ENCODE measurements around the gene AQP9. TPM values are rescaled to one million over a fixed set of nuclear protein-coding genes. Genes with fewer than 3 reads are reported as not detected.

The AQP9 gene
- total and polyA plus RNA-seq, 5 experiments from 2014 or later, result 0.09 to 0.18 TPM; not detected in 3

GRCh38 chr15:58224068-58224467 is 85.9 kb downstream of the AQP9 start:
- Mint-ChIP-seq H3K27ac (no peak overlapping the region), H3K36me3 (peaks cover 0 to 5% (median 0%) of the 10 kb centered on the region in 3 donors), H3K27me3 (peaks cover 0 to 7% (median 4%) of the 10 kb centered on the region in 5 donors), H3K4me1 (peaks cover 7 to 11% (median 8%) of the 10 kb centered on the region in 4 donors), H3K9me3 (peaks cover 0 to 7% (median 0%) of the 10 kb centered on the region in 9 donors), H3K4me3 (no peak overlapping the region)
- DNase-seq (no peak), ATAC-seq (no peak)
- POLR2A ChIA-PET, result no interaction called here

GRCh38 chr15:58227706-58228543 is 89.7 kb downstream of the AQP9 start:
- no peaks in the 10 kb centered on the region for H3K36me3 Mint-ChIP-seq
- peaks cover 8 to 14% (median 10%) of the 10 kb centered on the region in 4 donors for H3K4me1 Mint-ChIP-seq
- ATAC-seq (peak; percentile 56 to 57), DNase-seq (peak; percentile 26 to 76 (median 53))
- no peak overlapping the region for H3K4me3 Mint-ChIP-seq
- H3K9me3 Mint-ChIP-seq, result no peaks in the 10 kb centered on the region
- no peak overlapping the region for H3K27ac Mint-ChIP-seq
- peaks cover 0 to 9% (median 7%) of the 10 kb centered on the region in 5 donors for H3K27me3 Mint-ChIP-seq
- POLR2A ChIA-PET, result interaction anchor here (0.6 kb wide), 1 partner anchor 680 kb away, joined by 4 read pairs; no protein-coding TSS in a partner anchor

- POLR2A ChIA-PET, result no interaction called here
- Mint-ChIP-seq H3K36me3 (no peaks in the 10 kb centered on the region), H3K27ac (no peak overlapping the region), H3K27me3 (peaks cover 0 to 9% (median 7%) of the 10 kb centered on the region in 5 donors), H3K9me3 (no peaks in the 10 kb centered on the region), H3K4me3 (peak overlapping the region in 3 of 10 donors; percentile 2 to 59 (median 44)), H3K4me1 (peaks cover 8 to 14% (median 11%) of the 10 kb centered on the region in 4 donors)
- DNase-seq (no peak), ATAC-seq (no peak)
These were observed 90.5 kb downstream of the AQP9 start for GRCh38 chr15:58228718-58229117.

GRCh38 chr15:58229297-58229768 is 91.2 kb downstream of the AQP9 start:
- H3K36me3 Mint-ChIP-seq, result no peaks in the 10 kb centered on the region
- POLR2A ChIA-PET, result interaction anchor here (0.6 kb wide), 1 partner anchor 181 kb away, joined by 3 read pairs; no protein-coding TSS in a partner anchor
- H3K9me3 Mint-ChIP-seq, result no peaks in the 10 kb centered on the region
- H3K4me3 Mint-ChIP-seq, result peak overlapping the region in 2 of 10 donors; percentile 2 to 59
- peaks cover 0 to 9% (median 7%) of the 10 kb centered on the region in 5 donors for H3K27me3 Mint-ChIP-seq
- ATAC-seq (no peak), DNase-seq (no peak)
- H3K27ac Mint-ChIP-seq, result no peak overlapping the region
- H3K4me1 Mint-ChIP-seq, result peaks cover 8 to 14% (median 11%) of the 10 kb centered on the region in 4 donors

GRCh38 chr15:58232281-58233065 is 94.3 kb downstream of the AQP9 start:
- ATAC-seq, result no peak

GRCh38 chr15:58233341-58233740 is 95.2 kb downstream of the AQP9 start:
- POLR2A ChIA-PET, result no interaction called here
- Mint-ChIP-seq H3K36me3 (no peaks in the 10 kb centered on the region), H3K9me3 (no peaks in the 10 kb centered on the region), H3K4me3 (no peak overlapping the region), H3K4me1 (peaks cover 7 to 11% (median 9%) of the 10 kb centered on the region in 4 donors), H3K27me3 (peaks cover 0 to 9% (median 7%) of the 10 kb centered on the region in 5 donors), H3K27ac (no peak overlapping the region)
- DNase-seq (no peak), ATAC-seq (no peak)

More at GRCh38 chr15:58232281-58233065, 94.3 kb downstream of the AQP9 start:
- Mint-ChIP-seq H3K9me3 (no peaks in the 10 kb centered on the region), H3K36me3 (no peaks in the 10 kb centered on the region), H3K27ac (no peak overlapping the region), H3K27me3 (peaks cover 0 to 9% (median 7%) of the 10 kb centered on the region in 5 donors), H3K4me3 (no peak overlapping the region), H3K4me1 (peaks cover 8 to 14% (median 11%) of the 10 kb centered on the region in 4 donors)
- DNase-seq, result no peak
- POLR2A ChIA-PET, result no interaction called here

Other genes with a start within 250 kb of the AQP9 start
- not detected for gene ALDH1A2, start 72.7 kb upstream of the AQP9 start, total RNA-seq
- not detected for gene ALDH1A2, start 72.7 kb upstream of the AQP9 start, polyA plus RNA-seq

Measured in naive thymus-derived CD8-positive, alpha-beta T cell (primary cell).